ENCODE results near the gene NEDD4L.

Gene NEDD4L

DNA sequence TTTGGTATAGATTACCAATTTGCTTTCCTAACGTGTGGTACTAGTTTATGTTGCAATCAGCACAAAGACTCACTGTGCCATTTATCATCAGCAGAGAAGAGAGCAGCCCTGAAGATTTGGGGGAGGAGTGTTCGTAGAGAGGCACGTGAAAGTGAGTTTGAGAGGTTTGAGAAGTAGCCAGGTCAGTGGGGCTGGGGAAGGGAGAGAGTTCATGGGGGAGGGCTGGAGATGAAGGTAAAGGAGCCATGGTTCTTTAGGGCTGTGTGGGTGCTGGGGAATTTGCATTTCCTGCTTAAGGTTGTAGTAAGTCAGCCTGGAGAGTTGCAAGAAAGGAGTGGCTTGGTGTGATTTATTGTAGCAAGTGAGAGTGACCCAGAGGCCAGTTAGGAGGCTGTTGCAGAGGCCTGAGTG lies 172.1 kb downstream of the NEDD4L start:
- no peak for DNase-seq

- no peak for DNase-seq
Measured at GRCh38 chr18:58217052-58217451, 173.0 kb downstream of the NEDD4L start.

DNA sequence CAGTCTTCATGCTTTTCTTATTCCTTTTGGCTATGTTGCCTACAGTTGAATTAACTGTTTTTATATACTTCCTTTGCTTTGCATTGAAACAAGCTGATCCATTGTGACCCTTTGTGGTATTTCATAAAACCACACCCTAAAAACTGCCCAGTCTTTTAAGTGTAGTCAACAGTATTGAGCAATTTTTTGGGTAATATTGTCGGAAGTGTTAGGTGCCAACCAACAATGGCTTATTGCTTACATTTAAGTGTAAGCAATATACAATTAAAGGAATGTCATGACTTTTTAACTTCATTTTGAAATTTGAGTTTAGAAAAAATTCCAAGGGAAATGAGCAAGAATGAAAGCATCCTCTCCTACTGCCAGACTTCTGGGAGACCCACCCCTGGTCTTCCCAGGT lies 174.1 kb downstream of the NEDD4L start:
- no peak for DNase-seq

DNA sequence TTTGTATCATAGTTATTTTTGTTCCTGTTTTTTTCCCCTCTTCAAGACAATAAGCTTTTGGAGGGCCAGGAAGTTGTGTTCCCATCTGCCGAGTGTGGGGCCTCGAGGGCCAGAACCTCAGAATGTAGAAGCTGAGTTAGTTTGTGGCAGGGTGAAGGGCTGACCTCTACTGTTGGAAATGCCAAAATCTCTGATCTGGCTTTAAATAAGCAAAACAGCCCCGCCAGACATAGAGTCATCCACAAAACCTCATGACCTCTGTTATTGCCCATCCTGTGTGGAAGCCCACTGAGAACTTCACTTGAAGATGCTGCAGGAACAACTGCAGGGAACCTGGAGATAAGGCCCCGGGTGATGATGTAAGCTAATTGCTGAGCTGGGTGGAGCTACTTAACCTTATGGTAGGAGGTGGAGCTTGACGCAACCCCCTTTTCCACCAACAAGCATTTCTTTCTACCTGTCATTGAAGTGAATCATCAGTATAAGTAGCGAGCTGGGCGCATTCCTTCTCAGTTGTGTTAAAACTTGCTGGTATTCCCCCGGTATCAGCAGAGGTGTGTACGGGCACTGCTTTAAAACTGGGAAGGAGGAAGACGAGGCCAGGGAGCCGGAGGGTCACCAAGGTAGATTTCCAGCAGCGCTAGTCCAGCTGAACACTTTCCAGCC lies 177.2 kb downstream of the NEDD4L start:
- peak; percentile 15 for DNase-seq

DNA sequence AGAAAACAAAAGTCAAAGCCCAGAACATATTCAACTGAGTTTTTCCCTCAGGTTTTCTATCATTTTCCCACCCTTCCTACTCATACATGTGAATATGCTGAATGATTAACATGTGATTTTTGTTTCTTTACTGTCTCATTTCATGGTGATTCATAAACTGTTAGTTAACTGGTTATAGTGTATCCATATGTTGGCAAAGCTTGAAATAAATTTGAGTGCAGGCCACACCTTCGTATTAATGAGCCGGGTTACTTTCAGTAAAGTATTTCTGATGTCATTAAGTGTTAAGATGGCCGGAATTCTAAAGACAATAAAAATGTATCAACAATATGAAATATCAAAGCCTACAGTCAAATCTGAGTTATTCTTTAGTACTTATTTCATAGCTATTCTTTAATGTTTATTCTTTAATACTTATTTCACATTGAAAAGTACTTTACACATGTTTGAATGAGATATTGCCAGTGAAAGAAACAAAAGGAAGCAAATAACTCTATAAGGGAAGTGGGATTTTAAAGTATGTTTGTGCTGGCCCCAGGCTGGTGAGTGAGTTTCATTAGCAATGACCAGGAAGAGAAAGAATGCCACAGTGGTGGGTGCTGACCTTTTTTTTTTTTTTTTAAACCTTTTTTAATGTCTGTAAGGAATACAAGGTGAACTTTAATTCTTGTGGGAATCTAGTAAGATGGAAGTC lies 178.6 kb downstream of the NEDD4L start:
- no peak for DNase-seq

DNA sequence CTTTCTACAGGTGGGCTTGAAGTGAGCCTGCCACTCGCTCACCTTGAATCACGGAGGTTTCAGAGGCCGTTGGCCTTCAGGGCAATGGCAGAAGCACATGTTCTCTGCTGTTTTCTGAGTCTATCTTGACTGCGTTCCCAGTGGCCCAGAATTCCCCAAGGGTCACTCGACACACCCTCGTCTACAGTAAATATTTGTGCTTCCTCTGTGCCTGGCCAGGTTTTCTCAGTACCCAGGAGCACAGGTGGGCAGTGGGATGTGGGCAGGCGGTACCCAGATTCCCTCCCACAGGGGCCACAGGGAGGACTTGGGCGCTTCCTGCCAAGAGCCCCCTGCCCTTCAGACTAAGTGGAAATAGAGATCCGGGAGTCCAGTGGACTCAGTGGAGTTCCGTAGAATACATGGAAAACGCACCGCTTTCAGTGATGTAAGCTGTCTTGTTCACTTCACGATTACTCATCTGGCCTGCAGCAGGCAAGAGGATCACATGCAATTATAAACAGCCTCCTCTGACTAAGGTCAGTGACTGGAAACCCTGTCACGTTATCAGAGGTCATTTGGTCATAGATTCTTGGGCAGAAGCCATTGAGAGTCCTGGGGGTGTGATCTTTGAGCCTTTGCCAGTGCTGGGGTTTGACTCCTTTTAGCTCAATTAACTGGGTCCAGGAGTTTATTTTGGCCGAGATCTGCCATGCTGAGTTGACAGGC lies 179.8 kb downstream of the NEDD4L start:
- no peak for DNase-seq

DNA sequence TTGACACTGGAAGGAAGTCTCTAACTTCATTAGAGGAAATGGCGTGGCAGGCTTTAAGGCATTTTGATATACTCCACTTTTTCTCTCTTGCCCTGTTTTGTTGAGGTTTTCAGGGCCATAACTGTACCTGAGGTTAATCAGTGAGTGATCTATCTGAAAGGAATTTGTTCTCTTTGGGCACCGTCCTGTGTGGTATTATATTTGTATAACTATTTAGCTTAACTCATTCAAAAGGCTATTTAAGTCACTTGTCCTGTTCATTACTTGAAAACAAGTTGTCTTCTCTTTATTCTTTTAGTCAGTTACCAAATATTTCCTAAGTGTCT lies 180.4 kb downstream of the NEDD4L start:
- no peak for DNase-seq

DNA sequence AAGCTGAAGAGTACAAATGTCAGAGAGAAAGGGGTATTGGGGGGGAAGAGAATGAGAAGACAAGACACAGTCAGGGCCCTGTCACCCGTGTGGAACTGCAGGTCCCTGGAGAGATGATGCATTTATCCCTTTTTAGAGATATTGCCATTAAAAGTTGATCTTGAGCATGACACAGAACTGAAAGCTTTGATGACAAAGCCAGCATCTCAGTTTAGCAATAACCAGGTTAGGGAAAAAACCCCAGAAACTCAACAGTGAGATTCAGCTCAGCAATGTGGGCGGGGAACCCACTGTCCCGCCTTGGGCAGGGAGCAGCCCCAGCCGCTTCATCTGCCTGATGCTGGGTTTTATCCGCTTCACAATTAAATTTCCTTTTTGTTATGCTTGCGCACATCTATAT lies 181.1 kb downstream of the NEDD4L start:
- DNase-seq, result no peak

DNA sequence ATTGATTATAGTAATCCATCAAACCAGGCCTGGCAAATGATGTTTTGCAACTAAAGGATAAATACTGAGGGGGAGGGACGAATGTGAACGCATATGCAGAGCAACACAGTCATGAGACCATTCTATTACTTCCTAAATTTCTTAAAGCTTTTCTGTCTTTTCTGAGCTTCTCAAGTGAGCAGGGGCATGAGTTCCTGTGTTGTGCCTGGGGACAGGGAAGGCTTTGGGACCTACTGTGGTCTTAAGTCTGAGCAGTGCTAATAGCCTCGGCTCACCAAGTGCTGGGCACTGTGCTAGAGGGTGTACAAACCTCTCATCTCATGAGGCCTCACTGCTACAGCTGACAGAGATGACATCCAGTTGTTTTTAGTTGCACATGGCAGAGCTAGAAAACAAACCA lies 182.4 kb downstream of the NEDD4L start:
- no peak for DNase-seq

DNA sequence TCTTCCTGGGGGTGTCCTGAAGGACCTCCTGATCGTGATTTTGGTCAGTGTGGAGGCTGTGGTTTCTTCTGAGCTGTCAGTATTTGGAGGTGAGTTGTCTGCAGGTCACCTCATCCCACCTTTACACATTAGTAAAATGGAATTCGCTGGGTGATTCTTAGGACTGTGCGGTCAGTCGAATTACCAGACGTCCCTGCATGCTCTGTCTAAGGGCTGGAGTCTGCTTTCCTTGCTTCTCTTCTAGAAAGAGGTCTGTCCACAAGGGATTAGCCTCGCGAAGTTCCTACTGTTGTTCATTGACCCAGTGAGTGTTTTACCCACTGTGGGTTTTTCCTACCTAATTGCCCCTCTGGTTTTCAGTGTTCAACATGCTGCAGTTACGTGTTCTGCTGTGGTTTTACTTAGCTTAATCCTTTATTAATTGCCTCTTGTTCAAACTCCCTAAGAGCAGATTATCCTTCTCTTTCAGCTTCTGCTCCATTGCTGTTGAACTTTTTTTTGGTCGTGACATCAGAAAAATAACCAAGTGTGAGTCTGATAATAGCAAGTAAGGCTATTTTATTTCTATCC lies 183.4 kb downstream of the NEDD4L start:
- no peak for DNase-seq

- no peak for DNase-seq
Measured at GRCh38 chr18:58228176-58228575, 184.2 kb downstream of the NEDD4L start.

DNA sequence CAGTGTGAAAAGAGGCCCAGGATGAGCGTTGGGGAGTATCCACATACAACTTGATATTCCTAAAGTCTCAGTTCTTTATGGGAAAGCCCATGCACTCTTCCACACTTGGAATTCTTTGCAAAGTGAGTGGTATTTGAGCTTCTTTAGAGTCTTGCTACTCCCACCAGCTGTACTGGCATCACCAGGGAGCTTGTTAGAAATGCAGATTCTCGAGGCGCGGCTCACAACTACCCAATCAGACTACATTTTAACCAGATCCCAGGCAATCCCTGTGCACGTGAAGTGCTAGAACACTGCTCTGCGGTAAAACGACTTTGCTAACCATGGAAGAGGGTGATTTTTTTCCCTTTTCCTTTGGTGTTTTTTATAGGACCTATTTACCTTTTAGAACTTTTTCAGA lies 184.7 kb downstream of the NEDD4L start:
- no peak for DNase-seq

GRCh38 chr18:58229162-58229561 lies 185.1 kb downstream of the NEDD4L start:
- no peak for DNase-seq

DNA sequence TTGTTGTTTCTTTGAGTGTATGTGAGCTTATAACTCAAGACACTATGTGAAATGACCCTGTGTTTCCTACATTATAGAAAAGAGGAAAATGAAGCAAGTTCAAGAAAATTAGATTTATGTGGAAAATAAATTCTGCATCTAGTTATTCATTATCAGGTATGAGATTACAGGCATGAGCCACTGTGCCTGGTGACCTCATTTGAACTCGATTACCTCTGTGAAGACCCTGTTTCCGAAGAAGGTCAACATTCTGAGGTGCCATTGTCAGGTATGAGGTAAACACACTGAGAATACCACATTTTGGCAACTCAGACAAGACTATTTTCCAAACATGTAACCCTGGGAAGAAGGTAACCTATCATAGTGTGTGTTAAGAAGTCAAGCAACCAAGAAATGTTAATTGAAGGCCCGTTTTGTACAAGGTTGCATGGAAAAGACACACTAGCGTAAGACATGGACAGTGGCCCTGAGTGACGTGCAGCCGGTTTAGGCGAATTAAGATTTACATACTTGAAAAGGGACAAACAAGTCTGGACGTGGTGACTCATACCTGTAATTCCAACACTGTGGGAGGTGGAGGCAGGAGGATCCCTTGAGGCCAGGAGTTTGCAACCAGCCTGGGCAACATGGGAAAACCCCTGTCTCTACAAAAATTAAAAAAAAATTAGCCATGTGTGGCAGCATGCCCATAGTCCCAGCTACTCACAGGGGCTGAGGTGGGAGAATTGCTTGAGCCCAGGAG lies 186.6 kb downstream of the NEDD4L start:
- DNase-seq, result no peak

GRCh38 chr18:58231930-58232329 lies 187.9 kb downstream of the NEDD4L start:
- no peak for DNase-seq

DNA sequence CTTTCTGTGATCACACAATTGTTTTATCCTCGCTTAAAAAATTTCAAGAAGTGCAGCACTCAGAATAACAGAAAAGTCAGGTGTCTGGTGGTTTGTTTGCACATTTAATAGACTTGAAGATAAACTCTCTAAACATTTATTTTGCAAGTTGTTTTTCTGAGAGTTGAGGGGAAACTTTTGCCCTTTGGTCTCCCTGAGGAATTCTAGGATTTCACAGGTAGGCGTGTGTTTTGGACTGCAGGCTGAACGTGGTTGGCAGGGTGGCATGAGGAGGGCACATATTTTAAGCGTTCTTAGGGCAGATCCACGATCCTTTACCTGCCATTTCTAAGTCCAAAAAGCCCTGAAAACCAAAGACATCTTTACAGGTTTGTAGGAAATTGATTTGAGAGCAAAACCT lies 188.6 kb downstream of the NEDD4L start:
- DNase-seq, result no peak

DNA sequence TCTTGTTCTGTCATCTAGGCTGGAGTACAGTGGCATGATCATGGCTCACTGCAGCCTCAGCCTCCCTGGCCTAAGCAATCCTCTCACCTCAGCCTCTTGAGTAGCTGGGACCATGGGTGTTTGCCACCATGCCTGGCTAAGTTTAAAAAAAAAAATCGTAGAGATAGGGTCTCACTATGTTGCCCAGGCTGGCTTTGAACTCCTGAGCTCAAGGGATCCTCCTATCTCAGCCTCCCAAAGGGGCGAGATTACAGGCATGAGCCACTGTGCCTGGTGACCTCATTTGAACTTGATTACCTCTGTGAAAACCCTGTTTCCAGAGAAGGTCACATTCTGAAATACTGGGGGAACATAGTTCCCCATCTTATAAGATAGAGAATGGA lies 190.3 kb downstream of the NEDD4L start:
- DNase-seq, result no peak

DNA sequence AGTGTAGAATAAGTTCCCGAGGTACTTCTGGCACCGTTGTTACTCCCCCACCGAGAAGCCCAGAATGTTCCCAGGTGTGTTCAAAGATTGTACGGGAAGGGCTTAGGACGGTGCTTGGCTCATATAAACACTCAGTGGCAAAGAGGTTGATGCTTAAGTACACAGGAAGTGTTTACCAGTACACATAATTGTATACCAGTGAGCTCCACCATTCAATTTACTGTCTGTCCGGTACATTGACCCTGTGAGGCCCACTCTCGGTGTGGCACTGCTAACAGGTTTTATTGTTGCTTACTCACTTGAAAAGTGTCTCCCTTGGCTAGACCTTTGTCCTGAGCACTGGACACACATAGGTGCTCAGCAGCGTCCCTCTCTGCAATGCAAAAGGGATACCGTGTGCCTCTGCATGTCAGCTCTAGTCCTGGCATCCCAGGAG lies 191.0 kb downstream of the NEDD4L start:
- no peak for DNase-seq

DNA sequence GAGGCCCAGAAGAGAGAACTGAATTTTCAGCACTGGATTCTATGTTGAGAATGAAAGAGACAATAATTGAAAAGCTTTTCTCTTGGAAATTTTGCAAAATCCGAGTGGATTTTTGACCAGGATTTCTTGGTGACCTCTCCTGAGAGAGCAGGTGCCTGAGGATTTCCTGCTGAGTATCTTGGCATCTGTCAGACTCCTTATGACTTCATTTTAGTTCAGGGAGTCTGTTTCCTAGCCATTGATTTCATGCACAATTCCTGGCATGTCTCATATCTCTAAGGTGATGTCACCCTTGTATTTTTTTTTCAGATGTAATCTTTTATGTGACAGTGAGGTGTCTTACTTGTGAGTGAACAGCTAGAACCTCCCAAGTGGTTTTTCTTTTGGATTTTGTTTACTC lies 195.9 kb downstream of the NEDD4L start:
- DNase-seq, result no peak

DNA sequence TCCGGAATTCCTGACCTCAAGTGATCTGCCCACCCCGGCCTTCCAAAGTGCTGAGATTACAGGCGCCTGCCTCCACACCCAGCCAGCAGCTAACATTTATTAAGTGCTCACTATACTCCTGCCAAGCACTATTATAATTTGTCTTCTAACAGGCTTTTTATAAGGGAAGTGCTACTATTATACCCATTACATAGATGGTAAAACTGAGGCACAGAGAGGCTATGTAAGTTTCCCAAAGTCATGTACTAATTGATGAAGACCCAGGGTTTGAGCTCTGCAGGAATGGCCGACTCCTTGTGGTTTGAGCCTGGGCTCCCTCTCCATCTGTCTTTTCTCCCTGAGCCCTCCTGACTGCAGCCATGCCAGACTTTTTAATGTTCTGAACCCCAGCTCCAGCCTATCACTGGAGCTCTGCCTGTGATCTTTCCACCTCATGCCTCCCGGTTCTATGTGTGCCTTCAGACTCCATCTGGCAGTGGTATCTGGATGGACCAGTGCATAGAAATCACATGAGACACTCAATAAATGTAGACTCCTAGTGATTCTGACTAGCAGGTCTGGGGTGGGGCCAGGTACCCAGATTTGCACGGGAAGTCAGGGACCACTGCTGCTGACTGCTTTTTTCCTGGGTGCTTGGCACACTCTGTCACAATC lies 197.1 kb downstream of the NEDD4L start:
- DNase-seq, result no peak

- DNase-seq, result no peak
Measured at GRCh38 chr18:58241877-58242276, 197.9 kb downstream of the NEDD4L start.

- DNase-seq, result no peak
Measured at GRCh38 chr18:58242435-58242834, 198.4 kb downstream of the NEDD4L start.

DNA sequence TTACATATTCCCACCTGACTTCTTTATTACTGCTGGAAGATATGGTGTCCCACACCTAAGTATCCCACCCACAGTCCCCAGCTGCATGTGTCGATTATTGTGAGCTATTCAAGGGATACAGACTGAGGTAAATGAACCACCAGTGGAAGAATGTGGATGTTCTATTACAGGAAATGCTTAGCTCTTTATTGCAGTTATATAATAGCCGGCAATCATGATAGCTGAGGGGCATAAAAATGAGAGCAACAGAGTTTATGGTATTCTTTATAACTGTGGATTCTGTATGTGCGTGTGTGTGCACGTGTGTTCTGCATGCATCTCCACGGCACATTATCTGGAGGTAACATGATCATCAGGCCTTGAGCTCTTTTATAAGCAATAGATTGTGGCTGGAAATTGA lies 198.9 kb downstream of the NEDD4L start:
- no peak for DNase-seq
